A549 treated with Hydrocortisone at 1 μM for 4 hours (cell line): ENCODE results near the gene SOBP. TPM values are rescaled to one million over a fixed set of nuclear protein-coding genes. Genes with fewer than 3 reads are reported as not detected.

ENCODE experiments used
- total RNA-seq: library from RNA; stranded (reverse); fragments of 200-300 nt; extraction: Qiagen RNA extraction; gene quantifications from 5 replicates; pipeline ENCODE4 v1.2.3, GENCODE V29; 2022

SOBP gene, protein sequence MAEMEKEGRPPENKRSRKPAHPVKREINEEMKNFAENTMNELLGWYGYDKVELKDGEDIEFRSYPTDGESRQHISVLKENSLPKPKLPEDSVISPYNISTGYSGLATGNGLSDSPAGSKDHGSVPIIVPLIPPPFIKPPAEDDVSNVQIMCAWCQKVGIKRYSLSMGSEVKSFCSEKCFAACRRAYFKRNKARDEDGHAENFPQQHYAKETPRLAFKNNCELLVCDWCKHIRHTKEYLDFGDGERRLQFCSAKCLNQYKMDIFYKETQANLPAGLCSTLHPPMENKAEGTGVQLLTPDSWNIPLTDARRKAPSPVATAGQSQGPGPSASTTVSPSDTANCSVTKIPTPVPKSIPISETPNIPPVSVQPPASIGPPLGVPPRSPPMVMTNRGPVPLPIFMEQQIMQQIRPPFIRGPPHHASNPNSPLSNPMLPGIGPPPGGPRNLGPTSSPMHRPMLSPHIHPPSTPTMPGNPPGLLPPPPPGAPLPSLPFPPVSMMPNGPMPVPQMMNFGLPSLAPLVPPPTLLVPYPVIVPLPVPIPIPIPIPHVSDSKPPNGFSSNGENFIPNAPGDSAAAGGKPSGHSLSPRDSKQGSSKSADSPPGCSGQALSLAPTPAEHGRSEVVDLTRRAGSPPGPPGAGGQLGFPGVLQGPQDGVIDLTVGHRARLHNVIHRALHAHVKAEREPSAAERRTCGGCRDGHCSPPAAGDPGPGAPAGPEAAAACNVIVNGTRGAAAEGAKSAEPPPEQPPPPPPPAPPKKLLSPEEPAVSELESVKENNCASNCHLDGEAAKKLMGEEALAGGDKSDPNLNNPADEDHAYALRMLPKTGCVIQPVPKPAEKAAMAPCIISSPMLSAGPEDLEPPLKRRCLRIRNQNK
- total RNA-seq, result 0.68 to 1.2 TPM (median 0.85 TPM) in 5 replicates

DNA sequence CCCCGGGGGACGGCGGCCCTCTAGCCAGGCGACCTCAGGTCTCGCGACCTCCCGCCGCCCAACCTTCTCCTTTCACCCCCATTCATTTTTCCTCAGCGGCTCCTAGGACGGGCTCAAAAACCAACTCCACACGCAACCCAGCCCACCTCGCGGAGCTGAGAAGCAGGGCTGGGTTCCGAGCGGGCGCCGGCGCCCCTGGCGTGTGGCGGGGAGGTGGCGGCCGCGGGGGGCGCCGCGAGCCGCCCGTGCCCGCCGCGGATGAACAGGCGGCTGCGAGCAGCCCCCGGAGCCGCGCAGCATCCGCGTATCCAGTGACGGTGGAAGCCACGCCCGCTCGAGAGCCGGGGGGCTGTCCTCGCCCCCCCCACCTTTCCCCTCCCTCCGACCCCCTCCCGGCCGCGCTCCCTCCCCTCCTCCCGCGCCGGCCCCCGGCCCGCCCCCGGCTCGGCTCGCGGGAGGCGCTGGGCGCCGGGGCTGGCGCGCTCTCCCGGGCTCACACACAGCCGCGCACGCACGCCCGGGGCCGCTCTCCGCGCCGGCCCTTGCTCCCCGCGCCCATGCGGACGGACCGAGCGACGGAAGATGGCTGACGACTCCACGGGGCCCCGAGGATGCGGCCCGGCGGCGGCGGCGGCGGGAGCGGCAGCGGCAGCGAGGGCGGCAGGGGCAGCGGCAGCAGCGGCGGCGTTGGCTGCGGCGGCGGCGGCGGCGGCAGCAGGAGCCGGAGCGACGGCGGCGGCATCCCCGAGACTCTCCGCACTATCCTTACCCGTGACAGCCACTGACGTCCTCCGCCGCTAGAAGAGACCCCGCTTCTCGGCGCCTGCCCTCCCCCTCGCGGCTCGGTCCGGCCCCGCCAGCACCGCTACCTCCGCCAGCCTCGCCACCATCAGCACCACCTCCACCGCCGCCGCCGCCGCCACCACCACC is at the start of gene SOBP:
TSS of gene SOBP (plus strand) at position 482 of the 930 bp plus-strand sequence. CDS start 500 bp downstream, outside the sequence.

DNA sequence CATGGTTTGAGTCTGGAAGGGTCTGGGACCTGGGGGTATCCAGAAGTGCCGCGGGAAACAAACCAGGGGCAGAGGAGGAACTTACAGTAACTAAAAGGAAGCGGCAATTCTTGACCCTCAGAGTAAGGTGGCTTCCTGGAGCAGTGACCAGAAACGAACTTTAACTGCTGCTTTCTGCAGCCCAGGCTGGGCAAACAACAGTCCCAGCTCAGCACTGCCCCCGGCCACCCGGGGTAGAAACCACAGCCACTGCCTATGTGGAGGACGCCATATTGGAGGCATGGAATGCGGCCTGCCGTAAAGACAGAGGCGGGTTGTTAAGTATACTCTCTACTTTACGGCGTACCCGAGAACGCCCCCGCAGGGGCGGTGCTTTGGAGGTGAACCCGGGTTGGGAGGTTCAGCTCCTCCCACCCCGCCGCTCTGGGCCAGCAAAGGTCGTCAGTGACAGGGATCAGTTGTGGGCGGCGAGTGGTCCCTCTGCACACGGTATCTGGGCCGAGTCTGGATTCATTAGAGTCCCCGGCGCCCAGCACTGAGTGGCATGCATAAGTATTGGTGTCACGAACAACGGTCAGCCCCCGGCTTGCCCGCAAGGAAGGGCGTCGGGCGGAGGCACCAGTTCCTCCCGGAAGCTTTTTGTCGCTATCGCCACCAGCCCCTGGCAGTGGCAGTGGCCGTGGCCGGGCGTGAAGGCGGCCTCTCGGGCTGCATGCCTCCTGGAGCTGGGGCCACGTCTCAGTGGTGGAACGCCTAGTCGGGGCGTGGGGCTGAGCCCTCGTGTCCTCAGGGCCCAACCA is 30.4 kb upstream of the SOBP start, which contains the start of gene PDSS2:
TSS of gene PDSS2 (minus strand) at position 282 of the 800 bp plus-strand sequence. CDS start at position 3, 279 bp downstream.

Other genes starting within 250 kb of the SOBP start
- 5.3 to 6.7 TPM (median 5.7 TPM) in 5 replicates for gene PDSS2, start 30.6 kb upstream of the SOBP start, total RNA-seq